GM19468 (cell line): ENCODE data around the gene SDK1.

Experiments
- ATAC-seq: cut with Tn5 transposase; IDR thresholded peaks from one replicate; pipeline ENCODE4 v1.9.1; 2021; ENCODE audit warnings: mild to moderate bottlenecking, moderate library complexity, moderate number of reproducible peaks; ENCODE audit not compliant: unreplicated experiment; ENCODE audit errors: extremely low read depth

SDK1 gene

GRCh38 chr7:4020086-4020485 is 719.0 kb downstream of the SDK1 start:
- no peak for ATAC-seq

GRCh38 chr7:4021413-4021812 is 720.4 kb downstream of the SDK1 start:
- no peak for ATAC-seq

GRCh38 chr7:4022265-4022664 is 721.2 kb downstream of the SDK1 start:
- no peak for ATAC-seq

GRCh38 chr7:4023502-4023901 is 722.5 kb downstream of the SDK1 start:
- no peak for ATAC-seq

DNA sequence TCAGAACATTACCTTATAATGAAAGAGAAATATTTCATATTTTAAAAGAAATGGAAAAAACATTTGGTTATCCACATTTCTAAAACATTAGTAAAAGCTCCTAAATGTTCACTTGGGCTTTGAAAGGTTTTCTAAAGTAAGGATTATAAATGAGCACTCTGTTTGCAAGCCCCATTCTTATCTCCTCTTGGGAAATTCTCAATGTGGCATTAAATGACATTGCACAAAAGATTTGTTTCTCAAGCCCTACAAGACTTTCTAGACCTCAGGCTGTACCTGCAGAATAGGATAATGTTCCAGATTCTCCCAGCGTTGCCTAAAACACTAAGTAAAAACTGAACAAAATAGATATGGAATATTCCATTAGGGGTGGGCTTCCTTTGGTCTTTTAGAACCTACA is 723.1 kb downstream of the SDK1 start:
- no peak for ATAC-seq

GRCh38 chr7:4024806-4025205 is 723.8 kb downstream of the SDK1 start:
- ATAC-seq = no peak

DNA sequence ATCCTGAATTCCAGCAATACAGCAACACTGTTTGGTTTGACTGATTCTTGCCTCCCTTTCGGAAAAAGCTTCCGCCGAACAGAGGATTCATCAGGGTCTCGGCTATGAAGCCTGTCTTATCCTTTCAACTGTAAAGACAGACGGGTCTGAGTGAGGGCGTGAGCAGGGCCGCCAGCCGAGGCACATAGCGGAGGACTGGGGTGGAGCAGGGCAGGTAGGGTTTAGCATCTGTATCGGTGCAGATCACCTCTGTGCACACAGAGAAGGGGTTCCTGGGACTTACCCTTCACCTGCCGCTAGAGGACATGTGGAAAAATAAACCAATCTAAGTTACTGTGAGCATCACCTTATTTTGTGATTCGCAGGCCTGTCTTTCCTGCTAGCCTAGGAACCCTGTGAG is 724.2 kb downstream of the SDK1 start:
- ATAC-seq = no peak

GRCh38 chr7:4025694-4026615 is 724.9 kb downstream of the SDK1 start:
- no peak for ATAC-seq

DNA sequence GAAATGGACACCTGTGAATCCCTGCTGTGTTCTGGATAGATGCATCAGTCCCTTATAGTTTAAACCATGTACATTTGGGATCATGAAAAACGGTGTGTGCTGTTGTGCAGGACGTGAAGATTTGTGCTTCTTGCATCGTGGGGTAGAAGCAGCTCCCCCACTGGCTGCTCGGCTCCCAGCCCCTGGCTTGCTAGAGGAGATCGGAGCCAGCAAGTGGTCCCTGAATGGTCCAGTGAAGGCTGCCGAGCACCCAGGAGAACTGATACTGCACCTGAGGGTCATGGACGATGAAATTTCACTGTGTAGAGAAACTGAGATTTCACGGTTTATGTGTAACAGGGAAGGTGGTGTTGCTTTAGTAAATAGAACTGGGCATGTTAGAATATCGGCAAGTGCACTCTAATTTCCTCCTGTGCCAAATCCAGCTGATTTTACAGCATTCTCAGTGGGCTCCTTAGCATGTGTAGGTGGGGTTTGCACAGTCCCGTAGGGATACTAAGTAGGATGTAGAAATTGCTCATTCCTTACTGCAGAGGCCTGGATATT is 726.0 kb downstream of the SDK1 start:
- no peak for ATAC-seq

DNA sequence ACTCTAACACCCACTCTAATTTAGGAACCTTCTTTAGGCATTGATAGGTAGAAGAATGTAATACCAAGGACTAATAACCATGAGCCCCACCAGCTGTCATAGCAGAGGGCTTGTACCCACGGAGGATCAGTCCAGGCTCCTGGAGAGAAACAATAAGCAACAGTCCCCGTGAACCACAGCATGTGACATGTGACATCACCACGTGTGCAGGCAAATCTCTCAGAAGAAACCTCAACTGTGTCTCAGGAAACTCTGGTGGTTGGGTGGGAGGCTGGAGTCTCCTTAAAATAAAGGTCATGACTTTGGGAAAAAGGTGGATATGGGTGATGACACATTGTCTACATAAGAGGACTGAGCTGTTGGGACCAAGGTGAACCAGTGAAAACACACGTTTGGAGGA is 727.2 kb downstream of the SDK1 start:
- no peak for ATAC-seq

DNA sequence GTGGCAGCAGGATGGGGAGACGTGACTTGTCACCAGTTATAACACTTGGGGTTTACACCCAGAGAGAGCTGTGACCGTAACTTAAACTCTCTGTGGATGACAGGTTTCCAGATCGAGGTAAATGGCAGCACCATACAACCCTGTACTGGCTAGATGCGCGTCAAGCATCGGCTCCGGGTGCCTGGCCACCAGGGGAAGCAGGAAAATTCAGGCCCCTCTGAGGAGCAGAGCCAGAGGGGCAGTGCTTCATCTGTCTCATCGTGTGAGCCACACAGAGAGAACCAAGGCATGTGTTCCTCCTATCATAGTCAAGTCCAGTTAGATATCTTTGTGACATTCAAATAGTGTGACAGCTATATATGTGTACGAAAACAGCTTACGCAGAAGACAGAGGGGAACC is 728.9 kb downstream of the SDK1 start:
- ATAC-seq = no peak

DNA sequence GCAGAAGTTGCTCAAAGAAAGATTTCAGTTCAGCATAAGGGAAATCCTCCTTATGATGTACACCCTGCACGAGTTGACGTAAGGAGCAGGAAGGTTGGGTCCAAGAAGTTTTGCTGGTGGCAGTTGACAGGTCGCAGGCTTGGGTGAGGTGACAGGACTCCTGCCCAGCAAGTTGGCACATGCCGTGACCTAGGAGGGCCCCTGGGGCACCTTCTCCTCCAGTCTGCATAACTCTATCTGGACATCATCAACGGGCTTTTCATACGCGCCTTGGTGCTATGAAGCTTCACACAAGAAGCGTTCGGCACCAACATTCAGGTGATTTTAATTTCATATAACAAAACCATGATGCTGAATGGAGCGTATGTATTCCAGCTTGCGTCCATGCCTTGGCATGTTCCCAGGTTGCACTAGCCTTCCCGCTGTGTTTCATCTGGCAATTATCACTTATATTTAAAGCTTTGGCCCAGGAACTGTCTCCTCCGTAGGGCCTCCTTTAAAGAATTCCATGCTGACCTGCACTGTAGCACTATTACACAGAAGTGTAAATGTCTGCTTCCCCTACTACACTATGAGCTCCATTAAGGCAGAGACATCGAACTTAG is 729.4 kb downstream of the SDK1 start:
- ATAC-seq = no peak

- no peak for ATAC-seq
Measured at GRCh38 chr7:4033996-4034395, 732.9 kb downstream of the SDK1 start.

GRCh38 chr7:4037308-4037707 is 736.3 kb downstream of the SDK1 start:
- ATAC-seq = no peak

DNA sequence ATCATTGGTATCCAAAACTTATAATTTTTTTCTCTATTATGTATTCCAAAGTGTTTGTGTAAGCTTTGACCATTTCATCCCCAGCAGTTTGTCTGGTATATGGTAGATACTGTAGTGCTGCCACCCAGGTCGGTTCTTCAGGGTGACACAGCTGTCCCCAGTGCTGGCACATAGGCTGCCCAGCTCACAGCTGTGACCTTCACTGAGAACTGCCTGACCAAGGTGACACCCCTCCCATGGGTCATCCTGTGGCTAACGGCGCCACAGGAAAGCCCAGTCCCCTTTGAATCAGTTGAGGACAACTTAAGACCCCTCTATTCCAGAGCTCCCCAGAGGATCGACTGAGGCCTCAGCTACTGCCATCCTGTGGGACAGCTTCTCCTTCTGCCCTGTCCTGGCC is 736.8 kb downstream of the SDK1 start:
- ATAC-seq = no peak

GRCh38 chr7:4040109-4040928 is 739.3 kb downstream of the SDK1 start:
- ATAC-seq = no peak

GRCh38 chr7:4042402-4043045 is 741.5 kb downstream of the SDK1 start:
- ATAC-seq = no peak

DNA sequence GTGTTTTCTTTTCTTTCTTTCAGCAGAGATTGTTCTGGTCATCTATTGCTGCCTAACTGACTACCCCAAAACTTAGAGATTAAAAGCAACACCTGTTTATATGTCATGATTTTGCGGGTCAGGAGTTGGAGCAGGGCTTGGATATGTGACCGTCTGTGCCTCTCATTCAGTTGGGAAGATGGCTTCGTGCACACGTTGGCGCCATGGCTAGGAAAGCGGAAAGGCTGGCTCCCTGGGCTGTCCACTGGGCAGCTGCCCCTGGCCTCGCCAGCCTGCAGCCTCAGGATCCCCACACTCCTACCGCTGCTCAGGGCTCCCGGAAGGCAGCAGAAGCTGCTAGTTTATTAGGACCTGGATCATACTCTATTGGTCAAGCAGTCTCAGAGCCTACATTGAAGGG is 742.9 kb downstream of the SDK1 start:
- no peak for ATAC-seq

GRCh38 chr7:4045450-4045849 is 744.4 kb downstream of the SDK1 start:
- ATAC-seq = no peak

GRCh38 chr7:4045975-4046374 is 744.9 kb downstream of the SDK1 start:
- ATAC-seq = no peak
